Activated T-helper 17 cell treated with anti-CD3 and anti-CD28 coated beads, Interleukin-2, amount 50 U/mL, for 72 hours (primary cell): ENCODE measurements around the gene VAPA. TPM values are rescaled to one million over a fixed set of nuclear protein-coding genes. Genes with fewer than 3 reads are reported as not detected.

Source experiments
- ATAC-seq: fragments of 150-1000 bp; cut with Tn5 transposase; replicated peaks from 2 replicates; pipeline ENCODE4 v1.10.0; 2021; ENCODE audit warnings: mild to moderate bottlenecking, moderate library complexity
- H3K27ac Mint-ChIP-seq: one replicate; pipeline ENCODE4 v1.8.0; 2022; ENCODE audit warnings: mixed read lengths
- H3K27me3 Mint-ChIP-seq: one replicate; pipeline ENCODE4 v1.8.0; 2022; ENCODE audit warnings: mixed read lengths
- H3K36me3 Mint-ChIP-seq: one replicate; pipeline ENCODE4 v1.8.0; 2022; ENCODE audit warnings: low read depth, mild to moderate bottlenecking, mixed read lengths
- H3K4me1 Mint-ChIP-seq: one replicate; pipeline ENCODE4 v1.8.0; 2022; ENCODE audit warnings: mixed read lengths
- H3K4me3 Mint-ChIP-seq: one replicate; pipeline ENCODE4 v1.8.0; 2022; ENCODE audit warnings: mild to moderate bottlenecking, mixed read lengths
- H3K9me3 Mint-ChIP-seq: one replicate; pipeline ENCODE4 v1.8.0; 2022; ENCODE audit warnings: mixed read lengths
- total RNA-seq, 2 donors: library from RNA; stranded (reverse); gene quantifications; one replicate each; pipeline ENCODE4 v1.2.3, GENCODE V29; 2022

The VAPA gene
- 100 to 1,000 TPM; 135 to 185 TPM for total RNA-seq

GRCh38 chr18:9913526-9914333, at the start of gene VAPA:
Gene VAPA (plus strand): TSS chr18:9914016. CDS start chr18:9914257, 241 bp downstream.
- H3K4me1 Mint-ChIP-seq, result peaks cover 16% of the 10 kb centered on the region
- H3K27me3 Mint-ChIP-seq, result peaks cover 6% of the 10 kb centered on the region
- H3K36me3 Mint-ChIP-seq, result peaks cover 18% of the 10 kb centered on the region
- peak within 1 kb of the TSS; percentile 85 for H3K4me3 Mint-ChIP-seq
- peak; percentile 84 for ATAC-seq
- H3K27ac Mint-ChIP-seq, result peak within 1 kb of the TSS; percentile 93
- H3K9me3 Mint-ChIP-seq, result no peaks in the 10 kb centered on the region

GRCh38 chr18:9865764-9866490, 47.9 kb upstream of the VAPA start:
- Mint-ChIP-seq H3K9me3 (peaks cover 10% of the 10 kb centered on the region), H3K36me3 (no peaks in the 10 kb centered on the region), H3K4me1 (peaks cover 6% of the 10 kb centered on the region), H3K27me3 (peaks cover 27% of the 10 kb centered on the region), H3K27ac (no peak overlapping the region), H3K4me3 (no peak overlapping the region)
- ATAC-seq, result no peak

GRCh38 chr18:9866627-9867026, 47.2 kb upstream of the VAPA start:
- H3K4me1 Mint-ChIP-seq, result peaks cover 2% of the 10 kb centered on the region
- H3K27ac Mint-ChIP-seq, result no peak overlapping the region
- no peak for ATAC-seq
- peaks cover 10% of the 10 kb centered on the region for H3K9me3 Mint-ChIP-seq
- no peak overlapping the region for H3K4me3 Mint-ChIP-seq
- H3K27me3 Mint-ChIP-seq, result peaks cover 34% of the 10 kb centered on the region
- H3K36me3 Mint-ChIP-seq, result no peaks in the 10 kb centered on the region

- Mint-ChIP-seq H3K27ac (no peak overlapping the region), H3K9me3 (peaks cover 10% of the 10 kb centered on the region)
- ATAC-seq, result no peak
Measured at GRCh38 chr18:9867071-9867594, 46.7 kb upstream of the VAPA start.

GRCh38 chr18:9868857-9869714, 44.7 kb upstream of the VAPA start:
- Mint-ChIP-seq H3K27ac (no peak overlapping the region), H3K4me1 (no peaks in the 10 kb centered on the region), H3K9me3 (peaks cover 10% of the 10 kb centered on the region), H3K27me3 (peaks cover 48% of the 10 kb centered on the region), H3K36me3 (no peaks in the 10 kb centered on the region), H3K4me3 (no peak overlapping the region)
- no peak for ATAC-seq

More at GRCh38 chr18:9867071-9867594, 46.7 kb upstream of the VAPA start:
- H3K4me3 Mint-ChIP-seq, result no peak overlapping the region
- no peaks in the 10 kb centered on the region for H3K4me1 Mint-ChIP-seq
- no peaks in the 10 kb centered on the region for H3K36me3 Mint-ChIP-seq
- peaks cover 35% of the 10 kb centered on the region for H3K27me3 Mint-ChIP-seq

- H3K27me3 Mint-ChIP-seq, result peaks cover 50% of the 10 kb centered on the region
- no peak overlapping the region for H3K4me3 Mint-ChIP-seq
- H3K27ac Mint-ChIP-seq, result no peak overlapping the region
- peaks cover 10% of the 10 kb centered on the region for H3K9me3 Mint-ChIP-seq
- no peaks in the 10 kb centered on the region for H3K36me3 Mint-ChIP-seq
- peak; percentile 74 for ATAC-seq
- no peaks in the 10 kb centered on the region for H3K4me1 Mint-ChIP-seq
Measured at GRCh38 chr18:9869715-9870430, 43.9 kb upstream of the VAPA start.

GRCh38 chr18:9870431-9871008, 43.3 kb upstream of the VAPA start:
- peaks cover 54% of the 10 kb centered on the region for H3K27me3 Mint-ChIP-seq
- peaks cover 8% of the 10 kb centered on the region for H3K9me3 Mint-ChIP-seq
- no peak overlapping the region for H3K27ac Mint-ChIP-seq

GRCh38 chr18:9871244-9871746, 42.5 kb upstream of the VAPA start:
- H3K36me3 Mint-ChIP-seq, result no peaks in the 10 kb centered on the region
- H3K27ac Mint-ChIP-seq, result no peak overlapping the region
- ATAC-seq, result no peak
- no peaks in the 10 kb centered on the region for H3K9me3 Mint-ChIP-seq
- H3K4me3 Mint-ChIP-seq, result no peak overlapping the region
- peaks cover 47% of the 10 kb centered on the region for H3K27me3 Mint-ChIP-seq
- H3K4me1 Mint-ChIP-seq, result peaks cover under 1% of the 10 kb centered on the region

More at GRCh38 chr18:9870431-9871008, 43.3 kb upstream of the VAPA start:
- no peaks in the 10 kb centered on the region for H3K36me3 Mint-ChIP-seq
- no peaks in the 10 kb centered on the region for H3K4me1 Mint-ChIP-seq
- ATAC-seq, result no peak
- H3K4me3 Mint-ChIP-seq, result no peak overlapping the region

- no peak for ATAC-seq
- Mint-ChIP-seq H3K9me3 (no peaks in the 10 kb centered on the region), H3K4me3 (no peak overlapping the region), H3K27ac (no peak overlapping the region), H3K36me3 (no peaks in the 10 kb centered on the region), H3K4me1 (peaks cover 13% of the 10 kb centered on the region), H3K27me3 (peaks cover 47% of the 10 kb centered on the region)
Measured at GRCh38 chr18:9872823-9873222, 41.0 kb upstream of the VAPA start.

- H3K27me3 Mint-ChIP-seq, result peaks cover 40% of the 10 kb centered on the region
- ATAC-seq, result no peak
- H3K27ac Mint-ChIP-seq, result no peak overlapping the region
- peaks cover 13% of the 10 kb centered on the region for H3K4me1 Mint-ChIP-seq
- no peaks in the 10 kb centered on the region for H3K9me3 Mint-ChIP-seq
- no peaks in the 10 kb centered on the region for H3K36me3 Mint-ChIP-seq
- no peak overlapping the region for H3K4me3 Mint-ChIP-seq
Measured at GRCh38 chr18:9874728-9875127, 39.1 kb upstream of the VAPA start.

- H3K27me3 Mint-ChIP-seq, result peaks cover 25% of the 10 kb centered on the region
- H3K9me3 Mint-ChIP-seq, result no peaks in the 10 kb centered on the region
- H3K27ac Mint-ChIP-seq, result peak overlapping the region; percentile 21
- ATAC-seq, result no peak
- H3K36me3 Mint-ChIP-seq, result no peaks in the 10 kb centered on the region
- H3K4me1 Mint-ChIP-seq, result peaks cover 13% of the 10 kb centered on the region
- peak overlapping the region; percentile 50 for H3K4me3 Mint-ChIP-seq
Measured at GRCh38 chr18:9876212-9876866, 37.5 kb upstream of the VAPA start.

- H3K27me3 Mint-ChIP-seq, result peaks cover 21% of the 10 kb centered on the region
- H3K36me3 Mint-ChIP-seq, result no peaks in the 10 kb centered on the region
- peak overlapping the region; percentile 50 for H3K4me3 Mint-ChIP-seq
- peak; percentile 96 for ATAC-seq
- no peaks in the 10 kb centered on the region for H3K9me3 Mint-ChIP-seq
- H3K4me1 Mint-ChIP-seq, result peaks cover 13% of the 10 kb centered on the region
- peak overlapping the region; percentile 21 for H3K27ac Mint-ChIP-seq
Measured at GRCh38 chr18:9876867-9877654, 36.8 kb upstream of the VAPA start.
